Right lobe of liver (tissue), 4 donors: ENCODE results near the gene ANXA10.

Source experiments
- POLR2A ChIP-seq: fragments of 450-650 bp; IDR thresholded peaks from one replicate; pipeline ENCODE4 v1.6.1; 2017; ENCODE audit warnings: antibody characterized with exemption, mild to moderate bottlenecking
- TF ChIP-seq, protein P1 (sequence below), 4 donors: fragments of 200-600 bp in 3 of 4; fragments of 450-650 bp in 1 of 4; IDR thresholded peaks; one replicate each; pipeline versions ENCODE4 v1.5.1 to v1.8.0; 2016 to 2022; ENCODE audit warnings: antibody characterized with exemption in 4 of 4, mild to moderate bottlenecking in 2 of 4
- donor health status: DM: no; HTN: no; CAD: no.
- donor health status: DM: no; HTN: no; CAD: no.
- donor health status: DM: no; HTN: yes; CAD: no.

DNA sequence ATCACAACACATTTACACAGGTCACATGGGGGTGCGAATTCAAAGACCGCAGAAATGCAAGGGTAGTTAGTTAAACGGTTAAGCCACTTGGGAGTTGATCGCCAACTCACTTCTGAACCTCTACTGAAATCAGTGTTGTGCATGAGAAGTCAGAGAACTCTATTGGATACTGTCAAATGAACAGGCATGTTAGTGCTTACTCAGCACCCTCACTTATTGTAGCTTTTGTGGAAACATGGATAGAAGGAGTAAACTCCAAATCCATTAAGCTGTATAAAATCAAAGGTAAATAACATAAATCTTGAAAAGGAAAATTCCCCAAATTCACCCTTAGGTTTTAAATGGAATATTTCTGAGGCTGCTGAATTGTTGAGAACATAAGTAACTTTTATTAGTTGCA is 17.5 kb upstream of the ANXA10 start:
- TF ChIP-seq, protein P1, sequence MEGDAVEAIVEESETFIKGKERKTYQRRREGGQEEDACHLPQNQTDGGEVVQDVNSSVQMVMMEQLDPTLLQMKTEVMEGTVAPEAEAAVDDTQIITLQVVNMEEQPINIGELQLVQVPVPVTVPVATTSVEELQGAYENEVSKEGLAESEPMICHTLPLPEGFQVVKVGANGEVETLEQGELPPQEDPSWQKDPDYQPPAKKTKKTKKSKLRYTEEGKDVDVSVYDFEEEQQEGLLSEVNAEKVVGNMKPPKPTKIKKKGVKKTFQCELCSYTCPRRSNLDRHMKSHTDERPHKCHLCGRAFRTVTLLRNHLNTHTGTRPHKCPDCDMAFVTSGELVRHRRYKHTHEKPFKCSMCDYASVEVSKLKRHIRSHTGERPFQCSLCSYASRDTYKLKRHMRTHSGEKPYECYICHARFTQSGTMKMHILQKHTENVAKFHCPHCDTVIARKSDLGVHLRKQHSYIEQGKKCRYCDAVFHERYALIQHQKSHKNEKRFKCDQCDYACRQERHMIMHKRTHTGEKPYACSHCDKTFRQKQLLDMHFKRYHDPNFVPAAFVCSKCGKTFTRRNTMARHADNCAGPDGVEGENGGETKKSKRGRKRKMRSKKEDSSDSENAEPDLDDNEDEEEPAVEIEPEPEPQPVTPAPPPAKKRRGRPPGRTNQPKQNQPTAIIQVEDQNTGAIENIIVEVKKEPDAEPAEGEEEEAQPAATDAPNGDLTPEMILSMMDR (IDR thresholded peaks at IDR 0.05): no peak
- TF ChIP-seq POLR2A: no peak
